ENCODE data around the gene GSK3B.
"Not testable (repeated sequence)": the region's sequence is repeated elsewhere in the genome, so short reads cannot be mapped to it uniquely, and the experiment has no call there.

Gene GSK3B

GRCh38 chr3:119998166-119998565 is 96.1 kb downstream of the GSK3B start:
- no peak for DNase-seq

DNA sequence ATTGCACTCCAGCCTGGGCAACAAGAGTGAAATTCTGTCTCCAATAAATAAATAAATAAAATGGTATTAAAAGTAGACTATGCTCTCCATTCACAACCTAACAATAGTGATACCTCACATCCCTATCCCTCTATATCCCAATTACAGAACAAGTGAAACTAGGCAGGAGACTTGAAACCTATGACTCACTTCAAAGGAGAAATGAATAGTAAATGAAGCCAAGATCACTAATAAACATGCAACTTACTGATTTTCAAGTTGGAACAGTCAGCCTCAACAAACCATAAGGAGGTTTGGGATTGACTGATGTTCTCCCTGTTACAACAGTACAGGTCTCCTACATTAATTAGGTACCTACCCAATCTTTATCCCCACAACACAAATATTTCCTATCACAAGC is 103.4 kb downstream of the GSK3B start:
- no peak for DNase-seq

DNA sequence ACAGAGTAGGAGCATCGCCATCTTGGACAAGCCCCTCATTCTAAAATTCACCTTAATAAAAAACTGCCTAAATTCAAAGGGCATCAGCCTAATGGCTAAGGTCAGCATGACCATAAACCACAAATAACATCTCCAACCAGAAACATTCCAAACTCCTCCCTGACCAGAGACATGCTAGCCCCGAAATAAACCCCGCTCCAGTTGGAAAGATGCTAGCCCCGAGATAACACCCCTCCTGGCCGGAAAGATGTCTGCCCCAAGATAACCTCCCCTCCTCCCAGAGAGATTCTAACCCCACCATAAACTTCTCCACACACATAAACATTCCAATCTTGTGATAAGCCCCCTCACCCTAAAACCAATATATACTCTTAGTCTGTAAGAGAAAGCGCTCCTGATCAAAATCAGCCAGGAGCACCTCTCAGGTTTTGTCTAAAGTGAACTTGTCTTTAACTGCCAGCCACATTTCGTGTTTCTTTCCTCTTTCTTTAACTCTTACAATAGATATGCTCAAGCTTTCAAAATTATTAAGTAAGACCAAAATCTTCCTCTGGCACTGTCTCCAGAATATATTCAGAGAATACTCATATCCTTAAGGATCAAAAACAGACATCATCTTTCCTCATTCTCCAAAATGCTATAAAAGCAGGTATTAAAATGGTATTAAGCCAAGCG is 104.1 kb downstream of the GSK3B start:
- DNase-seq, result no peak

DNA sequence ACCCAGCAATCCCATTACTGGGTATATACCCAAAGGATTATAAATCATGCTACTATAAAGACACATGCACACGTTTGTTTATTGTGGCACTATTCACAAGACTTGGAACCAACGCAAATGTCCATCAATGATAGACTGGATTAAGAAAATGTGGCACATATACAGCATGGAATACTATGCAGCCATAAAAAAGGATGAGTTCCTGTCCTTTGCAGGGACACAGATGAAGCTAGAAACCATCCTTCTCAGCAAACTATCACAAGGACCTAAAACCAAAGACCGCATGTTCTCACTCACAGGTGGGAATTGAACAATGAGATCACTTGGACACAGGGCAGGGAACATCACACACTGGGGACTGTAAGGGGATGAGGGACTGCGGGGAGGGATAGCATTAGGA is 107.4 kb downstream of the GSK3B start:
- DNase-seq, result not testable (repeated sequence)

GRCh38 chr3:119981386-119981785 is 112.9 kb downstream of the GSK3B start:
- DNase-seq, result no peak

GRCh38 chr3:119978554-119979208 is 115.6 kb downstream of the GSK3B start:
- no peak for DNase-seq

- no peak for DNase-seq
Observed at GRCh38 chr3:119977353-119977752, 116.9 kb downstream of the GSK3B start.

DNA sequence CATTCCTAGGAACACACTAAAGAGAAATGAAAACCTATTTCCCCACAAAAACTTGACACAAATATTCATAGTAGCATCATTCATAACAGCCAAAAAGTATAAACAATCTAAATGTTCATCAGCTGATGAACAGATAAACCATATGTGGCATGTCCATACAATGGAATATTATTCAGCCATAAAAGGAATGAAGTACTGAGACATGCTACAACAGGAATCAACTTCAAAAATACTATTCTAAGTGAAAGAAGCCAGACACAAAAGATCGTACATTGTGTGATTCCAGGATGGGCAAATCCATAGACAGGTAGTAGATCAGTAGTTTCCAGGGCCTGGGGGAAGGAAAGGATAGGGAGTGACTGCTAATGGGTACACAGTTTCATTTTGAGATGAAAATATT is 118.0 kb downstream of the GSK3B start:
- DNase-seq, result no peak

DNA sequence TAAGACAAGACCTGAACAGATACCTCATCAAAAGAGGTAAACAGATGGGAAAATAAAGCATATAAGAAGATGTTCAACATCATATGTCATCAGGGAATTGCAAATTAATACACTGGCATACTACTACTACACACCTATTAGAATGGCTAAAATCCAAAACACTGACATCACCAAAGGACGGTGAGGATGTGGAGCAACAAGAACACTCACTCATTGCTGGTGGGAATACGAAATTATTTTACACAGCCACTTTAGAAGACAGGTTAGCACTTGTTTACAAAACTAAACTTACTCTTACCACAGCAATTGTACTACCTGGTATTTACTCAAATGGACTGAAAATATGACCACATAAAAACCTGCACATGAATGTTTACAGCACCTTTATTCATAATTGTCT is 119.6 kb downstream of the GSK3B start:
- DNase-seq, result no peak

- DNase-seq, result peak; percentile 17
Observed at GRCh38 chr3:119973018-119973646, 121.1 kb downstream of the GSK3B start.

DNA sequence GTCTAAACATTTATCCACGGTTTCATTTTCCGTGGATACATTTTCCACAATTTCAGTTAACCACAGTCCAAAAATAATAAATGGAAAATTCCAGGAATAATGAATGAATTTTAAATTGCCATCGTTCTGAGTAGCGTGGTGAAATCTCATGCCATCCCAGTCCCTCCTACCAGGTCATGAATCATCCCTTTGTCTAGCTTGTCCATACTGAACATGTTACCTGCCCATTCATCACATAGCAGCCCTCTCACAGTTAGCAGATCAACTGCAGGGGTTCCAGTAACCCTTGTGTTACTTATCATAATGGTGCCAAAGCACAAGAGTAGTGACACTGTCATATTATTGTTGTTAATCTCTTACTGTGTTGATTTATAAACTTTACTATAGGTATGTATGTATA is 124.5 kb downstream of the GSK3B start:
- DNase-seq, result no peak

DNA sequence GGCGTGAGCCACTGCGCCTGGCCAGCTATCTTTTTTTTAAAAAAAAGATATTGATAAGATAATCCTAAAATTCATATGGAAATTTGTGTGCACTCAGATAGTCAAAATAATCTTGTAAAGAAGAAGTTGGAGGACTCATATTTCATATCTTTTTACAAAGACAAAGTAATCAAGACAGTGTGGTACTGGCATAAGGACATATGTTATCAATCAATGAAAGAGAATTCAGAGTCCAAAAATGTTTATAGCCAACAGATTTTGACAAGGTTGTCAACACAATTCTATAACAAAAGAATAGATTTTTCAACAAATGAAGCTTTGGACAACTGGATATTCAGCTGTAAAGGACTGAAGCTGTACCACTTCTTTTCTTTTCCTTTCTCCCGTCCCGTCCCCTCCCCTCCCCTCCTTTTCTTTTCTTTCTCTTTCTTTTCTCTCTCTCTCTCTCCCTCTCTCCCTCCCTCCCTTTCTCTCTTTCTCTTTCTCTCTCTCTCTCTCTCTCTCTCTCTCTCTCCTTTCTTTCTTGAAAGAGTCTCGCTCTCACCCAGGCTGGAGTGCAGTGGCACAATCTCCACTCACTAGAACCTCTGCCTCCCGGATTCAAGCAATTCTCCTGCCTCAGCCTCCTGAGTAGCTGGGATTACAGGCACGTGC is 126.8 kb downstream of the GSK3B start:
- peak; percentile 11 for DNase-seq

DNA sequence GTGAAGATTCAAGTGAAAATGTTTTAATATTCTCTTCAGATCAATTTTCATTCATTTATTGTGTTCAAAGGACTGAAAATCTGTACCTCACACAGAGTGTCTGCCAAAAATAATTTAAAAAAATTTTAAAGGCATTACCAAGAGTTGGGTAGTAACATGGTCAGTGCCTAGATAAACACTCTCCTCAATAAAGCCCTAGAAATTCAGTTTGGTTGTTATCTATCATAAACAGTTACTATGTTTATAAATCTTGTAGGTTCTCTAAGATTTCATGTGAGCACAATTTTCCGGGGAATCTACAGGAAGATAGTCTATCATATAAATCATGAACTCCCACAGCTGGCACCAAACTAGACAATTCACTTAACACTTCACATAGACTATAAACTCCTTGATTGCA is 128.6 kb downstream of the GSK3B start:
- no peak for DNase-seq

GRCh38 chr3:119964294-119964693 is 130.0 kb downstream of the GSK3B start:
- no peak for DNase-seq

GRCh38 chr3:119955972-119956371 is 138.3 kb downstream of the GSK3B start:
- DNase-seq, result no peak

GRCh38 chr3:119950666-119951325 is 143.5 kb downstream of the GSK3B start:
- DNase-seq, result no peak

- no peak for DNase-seq
Observed at GRCh38 chr3:119945291-119945690, 149.0 kb downstream of the GSK3B start.

- no peak for DNase-seq
Observed at GRCh38 chr3:119944091-119944490, 150.2 kb downstream of the GSK3B start.

DNA sequence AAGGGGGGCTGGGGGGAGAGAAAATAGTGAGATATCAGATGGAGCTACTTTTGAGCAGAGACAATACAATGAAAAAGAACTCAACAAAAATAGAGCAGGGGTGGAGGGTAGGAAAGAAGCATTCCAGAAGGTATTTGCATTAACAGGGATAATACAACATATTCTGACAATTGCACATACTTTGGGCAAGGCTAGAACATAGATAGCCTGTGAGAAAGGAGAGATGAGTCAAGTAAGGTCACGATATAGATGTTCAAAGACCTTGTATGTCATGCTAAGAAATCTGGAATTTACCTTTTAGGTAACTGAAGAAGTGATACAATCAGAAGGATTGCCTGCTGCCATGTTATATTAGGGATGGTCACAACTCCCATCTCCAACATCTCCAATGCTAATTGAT is 155.2 kb downstream of the GSK3B start:
- DNase-seq, result no peak

- no peak for DNase-seq
Observed at GRCh38 chr3:119937229-119937628, 157.0 kb downstream of the GSK3B start.

GRCh38 chr3:119934249-119934648 is 160.0 kb downstream of the GSK3B start:
- no peak for DNase-seq

- peak; percentile 3 for DNase-seq
Observed at GRCh38 chr3:119933207-119933606, 161.0 kb downstream of the GSK3B start.

GRCh38 chr3:119930286-119930685 is 164.0 kb downstream of the GSK3B start:
- no peak for DNase-seq

Measured in eye (tissue), 1 donor.